Measurements from ENCODE around the gene VCPKMT.
"Not testable (repeated sequence)": the region's sequence is repeated elsewhere in the genome, so short reads cannot be mapped to it uniquely, and the experiment has no call there.

Gene VCPKMT

GRCh38 chr14:50092006-50092555 lies 24.3 kb downstream of the VCPKMT start:
- DNase-seq (ENCODE audit: low read depth), result no peak

- DNase-seq (ENCODE audit: low read depth), result no peak
Observed at GRCh38 chr14:50091240-50091913, 25.0 kb downstream of the VCPKMT start.

GRCh38 chr14:50089208-50089607 lies 27.2 kb downstream of the VCPKMT start:
- DNase-seq (ENCODE audit: low read depth), result no peak

GRCh38 chr14:50088731-50089130 lies 27.6 kb downstream of the VCPKMT start:
- no peak for DNase-seq (ENCODE audit: low read depth)

GRCh38 chr14:50088117-50088515 lies 28.3 kb downstream of the VCPKMT start:
- no peak for DNase-seq (ENCODE audit: low read depth)

GRCh38 chr14:50087341-50088116 lies 28.8 kb downstream of the VCPKMT start:
- DNase-seq (ENCODE audit: low read depth), result no peak

GRCh38 chr14:50086321-50086711 lies 30.1 kb downstream of the VCPKMT start:
- no peak for DNase-seq (ENCODE audit: low read depth)

- DNase-seq (ENCODE audit: low read depth), result no peak
Observed at GRCh38 chr14:50085570-50086320, 30.6 kb downstream of the VCPKMT start.

- DNase-seq (ENCODE audit: low read depth), result no peak
Observed at GRCh38 chr14:50084666-50085065, 31.7 kb downstream of the VCPKMT start.

GRCh38 chr14:50083467-50084337 lies 32.7 kb downstream of the VCPKMT start:
- DNase-seq (ENCODE audit: low read depth), result no peak

GRCh38 chr14:50082784-50083466 lies 33.4 kb downstream of the VCPKMT start:
- DNase-seq (ENCODE audit: low read depth), result no peak

GRCh38 chr14:50082308-50082742 lies 34.0 kb downstream of the VCPKMT start:
- no peak for DNase-seq (ENCODE audit: low read depth)

GRCh38 chr14:50079103-50079502 lies 37.3 kb downstream of the VCPKMT start:
- DNase-seq (ENCODE audit: low read depth), result not testable (repeated sequence)

- not testable (repeated sequence) for DNase-seq (ENCODE audit: low read depth)
Observed at GRCh38 chr14:50073663-50074062, 42.7 kb downstream of the VCPKMT start.

- DNase-seq (ENCODE audit: low read depth), result no peak
Observed at GRCh38 chr14:50072395-50072794, 44.0 kb downstream of the VCPKMT start.

GRCh38 chr14:50070840-50071548 lies 45.4 kb downstream of the VCPKMT start:
- DNase-seq (ENCODE audit: low read depth), result no peak

- DNase-seq (ENCODE audit: low read depth), result no peak
Observed at GRCh38 chr14:50070230-50070629, 46.1 kb downstream of the VCPKMT start.

GRCh38 chr14:50069325-50069724 lies 47.0 kb downstream of the VCPKMT start:
- no peak for DNase-seq (ENCODE audit: low read depth)

- DNase-seq (ENCODE audit: low read depth), result no peak
Observed at GRCh38 chr14:50068496-50068895, 47.9 kb downstream of the VCPKMT start.

All from fibroblast of the conjunctiva (primary cell).